GM19467 (cell line): ENCODE results near the gene RPL27.

ENCODE experiments used
- ATAC-seq: cut with Tn5 transposase; IDR thresholded peaks from one replicate; pipeline ENCODE4 v1.9.1; 2021; ENCODE audit warnings: mild to moderate bottlenecking, moderate library complexity; ENCODE audit not compliant: unreplicated experiment

Gene RPL27

DNA sequence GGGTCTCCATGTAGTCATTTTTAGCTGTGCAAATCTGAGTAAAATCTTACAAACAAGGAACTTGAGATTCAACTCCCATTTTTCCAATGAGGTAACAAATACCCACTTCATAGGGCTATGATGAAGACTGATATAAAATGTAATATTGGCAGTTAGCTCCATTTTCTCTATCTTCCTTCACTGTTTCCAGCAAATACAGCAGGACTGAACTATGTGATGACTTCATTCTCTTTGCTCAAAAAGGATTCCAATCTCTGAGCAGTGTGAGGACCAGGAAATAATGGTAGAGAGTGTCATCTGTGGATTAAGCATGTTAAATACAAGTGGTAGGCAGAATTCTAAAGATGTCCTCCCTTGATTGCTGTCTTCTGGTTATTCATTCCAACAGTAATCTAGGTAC, 45.1 kb downstream of the RPL27 start:
- no peak for ATAC-seq

DNA sequence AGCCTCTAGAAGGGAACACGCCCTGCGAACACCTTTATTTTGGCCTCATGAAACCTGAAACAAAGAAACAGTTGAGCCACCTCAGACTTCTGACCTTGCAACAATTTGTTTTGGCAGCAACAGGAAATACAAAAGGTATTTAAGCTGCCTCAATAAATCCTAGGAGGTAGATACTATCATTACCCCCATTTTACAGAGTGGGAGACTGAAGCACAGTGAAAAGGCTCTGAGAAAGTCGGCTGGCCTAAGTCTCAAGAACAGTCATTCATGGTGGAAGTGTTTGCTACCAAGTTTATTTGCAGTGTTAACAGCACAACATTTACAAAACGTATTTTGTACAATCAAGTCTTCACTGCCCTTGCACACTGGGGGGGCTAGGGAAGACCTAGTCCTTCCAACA, 45.8 kb downstream of the RPL27 start:
- no peak for ATAC-seq

DNA sequence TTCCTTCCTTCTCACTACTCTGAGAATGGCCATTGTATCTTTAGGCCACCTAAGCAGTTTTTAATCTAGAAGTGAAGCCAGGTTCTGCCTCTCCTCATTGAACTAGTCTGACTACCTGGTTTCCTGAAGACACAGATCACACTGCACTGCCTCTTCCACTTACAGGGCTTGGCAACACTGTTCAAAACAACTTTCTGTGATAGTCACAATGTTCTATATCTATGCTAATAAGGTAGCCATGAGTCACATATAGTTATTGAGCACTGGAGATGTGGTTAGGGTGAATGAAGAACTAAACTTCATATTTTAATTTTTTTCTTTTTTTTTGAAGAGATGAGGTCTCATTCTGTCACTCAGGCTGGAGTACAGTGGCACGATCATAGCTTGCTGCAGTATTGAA, 53.8 kb downstream of the RPL27 start:
- ATAC-seq: no peak
